ENCODE measurements around the gene CXXC4. TPM values are rescaled to one million over a fixed set of nuclear protein-coding genes. Genes with fewer than 3 reads are reported as not detected.

The CXXC4 gene
- polyA plus RNA-seq, 2 of the 4 experiments (the other 2 are of a cell fraction) = 0.03 to 0.93 TPM

GRCh38 chr4:104472766-104473165, 21.9 kb downstream of the CXXC4 start:
- ATAC-seq (no peak), DNase-seq (ENCODE audit: low read depth in 1 of 2, low spot score in 1 of 2) (no peak), FAIRE-seq (no peak)
- Histone ChIP-seq H3K9me3 (no peaks in the 10 kb centered on the region), H3K27ac (no peak overlapping the region), H3K4me1 (no peaks in the 10 kb centered on the region), H3K4me3 (no peak overlapping the region), H3K4me2 (no peak overlapping the region)
- ChIA-PET CTCF (no interaction called here), POLR2A (no interaction called here)
- TF ChIP-seq CBX8 (IDR thresholded peaks at IDR 0.05) (no peak), BHLHE40 (IDR thresholded peaks at IDR 0.05; ENCODE audit: low read depth, low read length) (no peak), HMGXB4 (CRISPR knock-in tag; IDR thresholded peaks at IDR 0.05; ENCODE audit: borderline replicate concordance) (no peak), REST (IDR thresholded peaks at IDR 0.05) (no peak), MYC (IDR thresholded peaks at IDR 0.05; ENCODE audit: borderline replicate concordance, low read length) (no peak)
- 59% methylated on average over 1 of the region's 1 CpG for WGBS (ENCODE audit: missing lambda C conversion rate)

- no peak for FAIRE-seq
- Histone ChIP-seq H3K4me1 (no peaks in the 10 kb centered on the region), H3K27ac (no peak overlapping the region), H3K9me3 (no peaks in the 10 kb centered on the region), H3K4me2 (no peak overlapping the region), H3K4me3 (no peak overlapping the region)
- ChIA-PET CTCF (no interaction called here), POLR2A (no interaction called here)
- TF ChIP-seq ZNF302 (CRISPR knock-in tag; IDR thresholded peaks at IDR 0.05) = no peak
- no peak for TF ChIP-seq TFCP2L1 (CRISPR knock-in tag; IDR thresholded peaks at IDR 0.05)
- no peak for TF ChIP-seq MAFK (IDR thresholded peaks at IDR 0.05; ENCODE audit: partially characterized antibody)
- TF ChIP-seq REST (IDR thresholded peaks at IDR 0.05) = no peak
- no peak for TF ChIP-seq ZC3H11A (IDR thresholded peaks at IDR 0.05)
- no peak for TF ChIP-seq TP53 (CRISPR knock-in tag; IDR thresholded peaks at IDR 0.05)
- TF ChIP-seq E2F6 (IDR thresholded peaks at IDR 0.05; ENCODE audit: borderline replicate concordance, low read depth) = no peak
- TF ChIP-seq POLR2AphosphoS2 (conservative IDR thresholded peaks at IDR 0.05; ENCODE audit: low read length) = no peak
- TF ChIP-seq POLR2A (IDR thresholded peaks at IDR 0.05; ENCODE audit: low read length) = no peak
- TF ChIP-seq SREBF2 (IDR thresholded peaks at IDR 0.05) = no peak
- TF ChIP-seq EP300 (IDR thresholded peaks at IDR 0.05) = no peak
- no peak for TF ChIP-seq JUN (IDR thresholded peaks at IDR 0.05)
- no peak for TF ChIP-seq ZFP36 (IDR thresholded peaks at IDR 0.05; ENCODE audit: borderline replicate concordance, partially characterized antibody)
- no peak for TF ChIP-seq CBX2 (IDR thresholded peaks at IDR 0.05; ENCODE audit: borderline replicate concordance, low read depth)
- TF ChIP-seq MAZ (IDR thresholded peaks at IDR 0.05; ENCODE audit: borderline replicate concordance, low read depth, low read length) = no peak
- no peak for DNase-seq (ENCODE audit: low read depth in 1 of 2, low spot score in 1 of 2)
- WGBS (ENCODE audit: missing lambda C conversion rate) = 24% methylated on average over 1 of the region's 1 CpG
- no peak for ATAC-seq
Measured at GRCh38 chr4:104470770-104471169, 23.9 kb downstream of the CXXC4 start.
